GM21515 (cell line): ENCODE data around the gene CT83.

Experiments used
- ATAC-seq: cut with Tn5 transposase; IDR thresholded peaks from one replicate; pipeline ENCODE4 v1.9.1; 2021; ENCODE audit not compliant: unreplicated experiment

CT83 gene, protein sequence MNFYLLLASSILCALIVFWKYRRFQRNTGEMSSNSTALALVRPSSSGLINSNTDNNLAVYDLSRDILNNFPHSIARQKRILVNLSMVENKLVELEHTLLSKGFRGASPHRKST

DNA sequence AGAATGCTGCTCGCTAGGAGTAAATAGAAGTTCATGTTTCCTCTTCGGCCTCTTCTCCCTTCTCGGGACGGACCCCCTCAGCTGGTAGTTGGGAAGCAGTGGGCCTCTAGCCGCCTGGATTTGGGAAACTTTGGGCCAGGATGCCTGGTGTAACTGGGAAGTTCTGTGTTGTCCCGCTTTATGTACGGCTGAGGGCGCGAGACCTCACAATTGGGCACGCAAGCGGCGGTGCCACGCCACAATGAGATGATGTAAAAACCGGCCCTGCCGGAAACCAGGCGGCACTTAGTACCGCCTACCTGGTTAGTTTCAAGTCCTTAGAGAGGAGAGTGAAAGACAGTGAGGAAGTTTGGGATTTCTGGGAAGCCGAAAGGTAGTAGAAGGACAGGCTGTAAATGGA is at the start of gene CT83:
Gene CT83 (minus strand): TSS at position 155 of the 400 bp plus-strand sequence. CDS start 120 bp downstream, at position 35.
- ATAC-seq, result no peak

DNA sequence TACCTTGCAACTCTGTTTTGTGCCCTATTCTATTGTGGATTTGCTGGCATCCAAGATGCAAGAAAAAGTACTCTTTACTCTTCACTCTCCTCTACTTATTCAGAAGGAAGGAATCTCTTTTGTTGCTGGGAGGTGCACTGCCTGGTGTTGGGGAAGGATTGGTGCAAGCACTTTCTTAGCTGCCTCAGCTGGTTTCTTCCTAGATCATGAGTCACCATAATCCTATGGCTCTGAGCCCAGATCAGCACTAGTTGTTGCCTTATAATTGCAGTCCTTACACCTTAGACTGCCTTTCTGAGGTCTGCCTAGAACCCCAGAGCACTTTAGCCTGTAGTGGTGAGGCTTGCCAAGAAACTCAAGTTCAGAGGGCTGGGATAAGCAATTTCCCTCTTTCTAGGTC is 37.0 kb upstream of the CT83 start:
- ATAC-seq, result no peak

DNA sequence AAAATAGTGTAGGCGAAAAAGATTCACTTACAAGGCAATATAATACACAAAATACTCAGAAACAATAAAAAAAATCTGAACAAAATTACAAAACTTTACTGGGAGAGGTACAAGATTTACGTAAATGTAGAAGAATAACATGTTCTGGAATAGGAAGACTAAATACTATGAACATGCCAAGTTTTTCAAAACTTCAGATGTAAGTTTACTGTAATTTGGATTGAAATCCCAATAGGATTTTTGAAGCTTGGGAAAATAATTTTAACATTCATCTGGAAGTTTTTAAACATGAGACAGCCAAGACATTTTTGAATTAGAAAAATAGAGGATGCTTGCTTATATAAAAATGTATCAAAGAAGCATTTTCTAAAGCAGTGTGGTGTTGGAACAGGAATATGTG is 30.5 kb upstream of the CT83 start:
- no peak for ATAC-seq

DNA sequence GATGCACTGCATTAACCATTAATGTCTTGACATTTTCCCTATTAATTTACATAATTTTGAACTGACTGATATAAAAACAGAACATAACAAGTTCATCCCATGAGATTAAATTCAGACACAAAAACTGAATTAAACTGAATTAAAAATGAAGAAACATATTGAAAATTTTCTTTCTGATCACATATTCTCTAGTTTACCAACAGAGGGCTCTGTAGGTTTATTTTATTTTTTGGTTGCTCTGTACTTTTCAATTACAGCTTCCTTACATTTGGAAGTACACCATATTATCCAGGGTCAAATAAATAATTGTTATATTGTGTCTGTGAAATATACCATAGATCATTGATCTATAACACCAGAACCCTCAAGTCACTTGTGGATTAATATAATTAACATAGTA is 27.3 kb upstream of the CT83 start:
- no peak for ATAC-seq

DNA sequence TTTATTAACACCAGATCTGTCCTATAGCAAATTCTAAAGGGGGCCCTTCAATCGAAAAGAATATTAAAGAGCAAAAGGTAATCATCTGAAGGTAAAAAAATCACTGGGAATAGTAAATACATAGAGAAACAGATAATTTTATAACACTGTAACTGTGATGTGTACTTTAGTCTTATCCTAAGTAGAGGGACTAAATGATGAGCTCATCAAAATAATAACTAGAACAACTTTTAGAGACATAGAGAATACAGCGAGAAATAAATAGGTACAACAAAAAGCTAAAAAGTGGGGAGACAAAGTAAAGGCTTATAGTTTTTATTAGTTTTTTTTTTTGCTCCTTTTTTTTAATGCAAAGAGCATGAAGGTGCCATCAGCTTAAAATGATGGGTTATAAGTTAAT is 17.3 kb upstream of the CT83 start:
- no peak for ATAC-seq

DNA sequence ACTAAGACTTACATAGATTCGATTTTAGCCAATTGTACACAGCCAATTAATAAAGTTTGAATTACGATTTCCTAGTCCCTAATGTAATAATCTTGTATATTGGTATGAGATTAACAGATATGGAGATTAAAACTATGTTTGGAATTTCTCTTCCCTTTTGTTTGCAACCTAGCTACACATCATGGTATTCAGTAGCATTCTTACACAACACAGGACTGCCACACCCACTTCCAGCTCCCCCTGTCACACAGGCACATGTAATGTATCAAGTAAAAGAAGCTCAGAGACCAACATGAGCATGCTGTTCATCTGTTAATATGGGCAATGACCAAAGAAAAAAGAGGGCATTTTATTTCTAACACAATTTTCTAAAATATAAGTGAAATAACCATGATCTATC is 13.6 kb downstream of the CT83 start:
- ATAC-seq, result no peak

DNA sequence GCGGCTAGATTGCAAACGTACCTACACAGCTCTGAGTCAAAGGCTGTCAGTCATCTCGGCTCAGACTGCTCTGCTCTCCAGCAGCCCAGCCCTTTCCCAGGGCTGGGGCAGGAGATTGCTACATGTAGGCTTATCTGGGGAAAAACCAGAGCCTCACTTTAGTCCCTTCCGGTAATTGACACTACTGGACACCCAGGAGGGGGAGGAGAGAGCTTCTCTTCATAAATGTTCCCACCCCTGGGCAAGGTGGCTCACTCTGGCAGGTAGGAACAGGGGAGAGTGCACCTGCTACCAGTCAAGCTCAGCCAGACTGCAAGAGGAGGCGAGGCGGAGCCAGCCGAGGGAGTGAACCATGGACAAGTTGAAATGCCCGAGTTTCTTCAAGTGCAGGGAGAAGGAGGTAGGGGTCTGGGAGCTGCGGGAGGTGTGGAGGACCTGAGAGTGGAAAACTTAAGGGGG is 26.4 kb downstream of the CT83 start, which contains the start of gene SLC6A14:
Gene SLC6A14 (plus strand): TSS at position 249 of the 459 bp plus-strand sequence. CDS start 104 bp downstream, at position 353.
- ATAC-seq, result no peak

DNA sequence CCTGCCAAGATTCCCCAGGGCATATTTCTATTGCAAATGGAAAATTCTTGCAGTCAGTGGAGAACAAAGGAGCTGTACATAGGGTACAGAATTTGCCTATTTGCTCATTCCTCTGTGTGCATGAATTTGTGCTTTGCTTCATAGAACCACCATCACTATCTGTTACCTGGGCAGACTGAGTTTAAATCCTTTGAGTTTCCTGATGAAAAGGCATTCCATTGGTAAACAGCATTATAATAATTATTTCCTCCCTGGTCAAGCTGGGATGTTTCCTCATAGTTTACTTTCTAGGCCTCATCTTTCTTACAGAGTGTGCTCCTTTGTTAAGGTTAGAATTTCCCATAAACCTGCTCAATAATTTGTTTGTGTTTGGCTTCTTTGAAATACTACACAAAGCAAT is 27.2 kb downstream of the CT83 start:
- no peak for ATAC-seq

DNA sequence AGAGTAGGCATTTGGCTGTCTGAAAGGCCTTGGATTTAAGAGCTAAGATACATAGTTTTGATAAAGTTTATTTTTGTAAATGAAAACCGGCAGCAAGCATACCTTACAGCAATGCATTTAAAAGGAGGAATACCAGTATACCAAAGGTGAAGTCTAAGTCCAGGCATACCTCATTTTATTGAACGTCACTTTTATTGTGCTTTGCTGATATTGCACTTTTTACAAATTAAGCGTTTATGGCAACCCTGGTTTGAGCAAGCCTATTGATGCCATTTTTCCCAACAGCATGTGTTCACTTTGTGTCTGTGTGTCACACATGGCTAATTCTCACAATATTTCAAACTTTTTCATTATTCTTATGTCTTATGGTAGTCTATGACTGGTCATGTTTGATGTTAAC is 34.8 kb downstream of the CT83 start:
- no peak for ATAC-seq

DNA sequence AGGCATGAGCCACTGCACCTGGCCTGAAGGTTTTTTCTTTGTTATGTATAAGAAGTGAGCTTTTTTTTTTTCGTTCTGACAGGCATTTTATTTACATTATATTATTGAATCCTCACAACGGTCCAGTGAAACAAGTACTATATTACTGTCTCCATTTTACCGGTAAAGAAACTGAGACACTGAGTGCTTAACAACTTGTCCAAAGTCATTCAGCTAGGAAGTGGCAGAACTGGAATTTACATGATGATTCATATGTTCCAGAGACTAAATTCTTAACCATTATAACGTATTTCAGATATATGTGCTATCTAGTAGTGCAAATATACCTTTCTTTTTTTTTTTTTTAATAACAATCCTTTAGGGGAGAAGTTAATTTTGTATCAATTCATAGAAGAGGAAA is 44.8 kb downstream of the CT83 start:
- ATAC-seq, result no peak

DNA sequence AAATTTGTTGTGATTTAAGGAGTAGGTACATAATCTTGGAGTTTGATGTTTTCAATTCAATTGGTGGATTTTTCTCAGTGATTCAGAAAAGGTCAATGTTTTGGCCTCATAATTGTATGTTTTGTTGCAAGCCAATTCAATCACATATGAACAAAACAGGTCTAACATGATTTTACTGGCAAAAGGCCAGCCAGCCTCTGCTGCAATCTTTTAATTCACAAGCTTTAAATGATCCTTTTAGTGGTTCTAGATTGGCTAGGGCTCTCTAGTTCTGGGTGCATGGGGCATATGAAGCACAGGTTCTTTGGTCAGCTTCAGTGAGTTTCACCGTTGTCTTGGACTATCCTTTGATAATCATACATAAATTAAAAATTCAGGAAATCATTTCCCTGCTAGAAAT is 45.6 kb downstream of the CT83 start:
- no peak for ATAC-seq

DNA sequence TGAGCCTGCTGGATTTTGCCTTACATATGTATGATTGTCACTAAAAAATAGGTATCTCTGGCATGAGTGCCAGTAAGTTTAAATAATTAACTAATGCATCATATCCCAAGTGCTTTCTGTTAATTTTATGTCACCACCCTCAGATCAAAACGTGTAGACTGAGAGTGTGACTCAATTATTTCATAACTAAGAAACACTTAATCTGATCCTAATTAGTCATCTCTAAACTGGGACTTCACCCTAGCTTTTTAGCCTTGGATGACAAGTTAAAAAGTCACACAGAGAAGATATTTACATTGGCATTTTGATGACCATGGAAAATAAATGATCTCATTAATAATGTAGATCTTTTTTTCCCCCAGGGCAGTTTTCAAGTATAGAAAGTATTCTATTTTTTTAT is 49.5 kb downstream of the CT83 start:
- ATAC-seq, result no peak
